HEK293 (cell line): ENCODE measurements around the gene KHSRP.

Source experiments
- CTCF ChIA-PET: fragments of 350-600 bp; formaldehyde crosslinking; extraction: SDS; loops from one replicate; lab custom pipeline; 2021; ENCODE audit warnings: antibody characterized with exemption; lab: Yijun Ruan, JAX
- POLR2A ChIA-PET: fragments of 300-600 bp; formaldehyde crosslinking; extraction: SDS; loops from one replicate; lab custom pipeline; 2020; ENCODE audit warnings: antibody characterized with exemption, inconsistent platforms; lab: Yijun Ruan, JAX
- H3K27ac ChIP-seq: fragments of 200-500 bp; sonication (Bioruptor generic); 2 replicates; pipeline ENCODE4 v1.5.1; 2014; ENCODE audit warnings: low read depth, low read length, control low read depth, inconsistent platforms; ENCODE audit errors: extremely low read depth
- H3K36me3 ChIP-seq, 2 experiments: fragments of 200-500 bp in 1 of 2; sonication (Bioruptor generic) in 1 of 2; 1 replicate in 1 of 2; 2 replicates in 1 of 2; pipeline ENCODE4 v1.5.1; 2014 to 2017; ENCODE audit warnings: inconsistent platforms in 2 of 2, low read length in 2 of 2; ENCODE audit not compliant: control insufficient read depth in 2 of 2, insufficient read depth in 1 of 2
- H3K4me1 ChIP-seq: fragments of 200-500 bp; sonication (Bioruptor generic); 2 replicates; pipeline ENCODE4 v1.5.1; 2014; ENCODE audit warnings: mild to moderate bottlenecking, low read length, inconsistent platforms; ENCODE audit not compliant: control insufficient read depth, insufficient read depth
- H3K4me3 ChIP-seq: 2 replicates; pipeline ENCODE4 v1.5.1; 2011; ENCODE audit warnings: low read depth, mild to moderate bottlenecking, control low read depth, low read length, moderate library complexity
- H3K9me3 ChIP-seq: fragments of 200-500 bp; sonication (Bioruptor generic); 2 replicates; pipeline ENCODE4 v1.5.1; 2014; ENCODE audit warnings: low read depth, low read length, inconsistent platforms; ENCODE audit not compliant: control insufficient read depth, insufficient read depth
- FEZF1 ChIP-seq: fragments of 450-650 bp; formaldehyde crosslinking; IDR thresholded peaks from 2 replicates; pipeline ENCODE4 v1.5.1; 2016; ENCODE audit warnings: missing biosample characterization, missing genetic modification characterization
- RBAK ChIP-seq: fragments of 450-650 bp; formaldehyde crosslinking; IDR thresholded peaks from 2 replicates; pipeline ENCODE4 v1.5.1; 2016; ENCODE audit warnings: missing biosample characterization, missing genetic modification characterization
- ZFP3 ChIP-seq: fragments of 450-650 bp; formaldehyde crosslinking; IDR thresholded peaks from 2 replicates; pipeline ENCODE4 v1.5.1; 2016; ENCODE audit warnings: low read depth, missing biosample characterization, missing genetic modification characterization
- ZNF146 ChIP-seq: fragments of 450-650 bp; formaldehyde crosslinking; IDR thresholded peaks from 2 replicates; pipeline ENCODE4 v1.5.1; 2016; ENCODE audit warnings: missing biosample characterization, missing genetic modification characterization
- ZNF169 ChIP-seq: fragments of 450-650 bp; formaldehyde crosslinking; IDR thresholded peaks from 2 replicates; pipeline ENCODE4 v1.5.1; 2016; ENCODE audit warnings: missing biosample characterization, missing genetic modification characterization
- ZNF184 ChIP-seq: fragments of 450-650 bp; IDR thresholded peaks from 2 replicates; pipeline ENCODE4 v1.5.1; 2018; ENCODE audit warnings: missing biosample characterization, mild to moderate bottlenecking, missing genetic modification characterization
- ZNF223 ChIP-seq: fragments of 450-650 bp; formaldehyde crosslinking; IDR thresholded peaks from 2 replicates; pipeline ENCODE4 v1.5.1; 2016; ENCODE audit warnings: missing biosample characterization, missing genetic modification characterization
- ZNF302 ChIP-seq: fragments of 450-650 bp; formaldehyde crosslinking; IDR thresholded peaks from 2 replicates; pipeline ENCODE4 v1.5.1; 2016; ENCODE audit warnings: missing biosample characterization, missing genetic modification characterization, low read depth
- ZNF426 ChIP-seq: fragments of 450-650 bp; formaldehyde crosslinking; IDR thresholded peaks from 2 replicates; pipeline ENCODE4 v1.5.1; 2017; ENCODE audit warnings: missing biosample characterization, missing genetic modification characterization, mild to moderate bottlenecking, inconsistent platforms, moderate library complexity
- ZNF555 ChIP-seq: fragments of 450-650 bp; formaldehyde crosslinking; conservative IDR thresholded peaks from 2 replicates; pipeline ENCODE4 v1.5.1; 2017; ENCODE audit warnings: missing biosample characterization, mild to moderate bottlenecking, missing genetic modification characterization, inconsistent platforms
- ZNF571 ChIP-seq: fragments of 450-650 bp; formaldehyde crosslinking; IDR thresholded peaks from 2 replicates; pipeline ENCODE4 v1.5.0; 2017; ENCODE audit warnings: missing biosample characterization, missing genetic modification characterization
- ZNF768 ChIP-seq: fragments of 450-650 bp; formaldehyde crosslinking; IDR thresholded peaks from 2 replicates; pipeline ENCODE4 v1.5.1; 2018; ENCODE audit warnings: missing biosample characterization, mild to moderate bottlenecking, missing genetic modification characterization
- TF ChIP-seq, protein P1 (sequence below): fragments of 450-650 bp; formaldehyde crosslinking; IDR thresholded peaks from 2 replicates; pipeline ENCODE4 v1.5.1; 2016; ENCODE audit warnings: missing biosample characterization, missing genetic modification characterization, low read depth
- TF ChIP-seq, protein P2 (sequence below): fragments of 450-650 bp; formaldehyde crosslinking; IDR thresholded peaks from 2 replicates; pipeline ENCODE4 v1.5.1; 2016; ENCODE audit warnings: missing biosample characterization, missing genetic modification characterization
- TF ChIP-seq, protein P3 (sequence below): fragments of 450-650 bp; formaldehyde crosslinking; IDR thresholded peaks from 2 replicates; pipeline ENCODE4 v1.5.1; 2016; ENCODE audit warnings: missing biosample characterization, missing genetic modification characterization
- TF ChIP-seq, protein P4 (sequence below): fragments of 450-650 bp; IDR thresholded peaks from 2 replicates; pipeline ENCODE4 v1.5.1; 2018; ENCODE audit warnings: missing biosample characterization, mild to moderate bottlenecking, missing genetic modification characterization

KHSRP gene

DNA sequence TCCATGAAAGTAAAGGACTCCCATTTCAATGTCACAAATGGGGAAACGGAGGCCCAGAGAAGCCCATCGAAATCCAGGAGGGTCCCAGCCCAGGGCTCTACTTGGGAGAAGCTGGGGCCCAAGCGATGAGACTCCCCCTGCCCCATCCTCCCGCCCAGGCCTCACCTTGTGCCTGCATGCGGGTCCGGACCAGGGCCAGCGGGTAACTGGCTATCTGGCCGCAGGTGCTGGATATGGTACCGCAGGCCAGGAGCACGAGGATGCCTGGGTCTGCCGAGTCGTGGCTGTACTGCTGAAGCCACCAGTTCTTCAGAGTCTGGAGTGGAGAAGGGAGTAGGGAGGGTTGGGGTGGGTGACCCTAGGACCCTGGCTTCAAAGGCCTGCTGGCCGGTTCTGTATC lies 19.4 kb upstream of the KHSRP start:
- H3K4me3 ChIP-seq = no peak overlapping the region
- no peaks in the 10 kb centered on the region for H3K4me1 ChIP-seq
- peaks cover 0 to 9% of the 10 kb centered on the region in 2 experiments; a peak in 2 of 3 replicates for H3K36me3 ChIP-seq
- POLR2A ChIA-PET = interaction anchor here (0.7 kb wide), 1 partner anchor 24 kb away, joined by 6 read pairs; no protein-coding TSS in a partner anchor
- TF ChIP-seq ZNF571 (tag by site-specific recombination) (no peak), ZNF426 (tag by site-specific recombination) (no peak), ZNF146 (tag by site-specific recombination) (no peak), ZNF223 (tag by site-specific recombination) (no peak), ZNF555 (tag by site-specific recombination) (no peak), ZNF184 (tag by site-specific recombination) (no peak)
- TF ChIP-seq, protein P1, sequence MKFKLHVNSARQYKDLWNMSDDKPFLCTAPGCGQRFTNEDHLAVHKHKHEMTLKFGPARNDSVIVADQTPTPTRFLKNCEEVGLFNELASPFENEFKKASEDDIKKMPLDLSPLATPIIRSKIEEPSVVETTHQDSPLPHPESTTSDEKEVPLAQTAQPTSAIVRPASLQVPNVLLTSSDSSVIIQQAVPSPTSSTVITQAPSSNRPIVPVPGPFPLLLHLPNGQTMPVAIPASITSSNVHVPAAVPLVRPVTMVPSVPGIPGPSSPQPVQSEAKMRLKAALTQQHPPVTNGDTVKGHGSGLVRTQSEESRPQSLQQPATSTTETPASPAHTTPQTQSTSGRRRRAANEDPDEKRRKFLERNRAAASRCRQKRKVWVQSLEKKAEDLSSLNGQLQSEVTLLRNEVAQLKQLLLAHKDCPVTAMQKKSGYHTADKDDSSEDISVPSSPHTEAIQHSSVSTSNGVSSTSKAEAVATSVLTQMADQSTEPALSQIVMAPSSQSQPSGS (tag by site-specific recombination) = no peak
- TF ChIP-seq, protein P2, sequence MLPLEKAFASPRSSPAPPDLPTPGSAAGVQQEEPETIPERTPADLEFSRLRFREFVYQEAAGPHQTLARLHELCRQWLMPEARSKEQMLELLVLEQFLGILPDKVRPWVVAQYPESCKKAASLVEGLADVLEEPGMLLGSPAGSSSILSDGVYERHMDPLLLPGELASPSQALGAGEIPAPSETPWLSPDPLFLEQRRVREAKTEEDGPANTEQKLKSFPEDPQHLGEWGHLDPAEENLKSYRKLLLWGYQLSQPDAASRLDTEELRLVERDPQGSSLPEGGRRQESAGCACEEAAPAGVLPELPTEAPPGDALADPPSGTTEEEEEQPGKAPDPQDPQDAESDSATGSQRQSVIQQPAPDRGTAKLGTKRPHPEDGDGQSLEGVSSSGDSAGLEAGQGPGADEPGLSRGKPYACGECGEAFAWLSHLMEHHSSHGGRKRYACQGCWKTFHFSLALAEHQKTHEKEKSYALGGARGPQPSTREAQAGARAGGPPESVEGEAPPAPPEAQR = no peak
- CTCF ChIA-PET = no interaction called here
- H3K27ac ChIP-seq = no peak overlapping the region
- no peaks in the 10 kb centered on the region for H3K9me3 ChIP-seq

DNA sequence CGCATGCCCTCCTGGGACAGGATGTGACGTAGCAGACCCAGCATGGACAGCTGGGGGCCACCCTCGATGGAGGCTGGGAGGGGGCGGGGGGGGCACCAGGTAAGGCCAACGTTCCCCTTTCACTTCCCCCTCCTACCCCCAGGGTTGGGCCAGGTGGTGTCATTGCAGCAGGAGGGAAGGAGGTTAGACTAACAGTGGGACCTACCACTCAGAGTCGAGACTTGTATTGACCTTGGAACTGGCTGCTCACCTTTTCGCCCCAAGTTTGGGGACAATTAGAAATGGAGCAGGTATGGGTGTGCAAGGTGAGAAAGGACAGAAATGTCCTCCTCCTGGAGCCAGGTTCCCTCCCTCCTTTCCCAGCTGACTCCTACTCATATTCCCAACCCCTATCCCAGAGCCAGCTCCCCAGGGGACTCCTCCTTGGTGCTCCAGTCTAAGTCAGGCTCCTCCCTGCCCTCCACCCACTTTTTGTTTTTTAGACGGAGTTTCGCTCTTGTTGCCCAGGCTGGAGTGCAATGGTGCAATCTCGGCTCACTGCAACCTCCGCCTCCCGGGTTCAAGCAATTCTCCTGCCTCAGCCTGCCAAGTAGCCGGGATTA lies 17.6 kb upstream of the KHSRP start:
- ChIA-PET POLR2A (no interaction called here), CTCF (interaction anchor here (0.6 kb wide), 1 partner anchor 453 kb away, joined by 5 read pairs; no protein-coding TSS in a partner anchor)
- Histone ChIP-seq H3K9me3 (no peaks in the 10 kb centered on the region), H3K4me3 (no peak overlapping the region), H3K27ac (no peak overlapping the region), H3K4me1 (no peaks in the 10 kb centered on the region), H3K36me3 (peaks cover 0 to 9% of the 10 kb centered on the region in 2 experiments; a peak in 2 of 3 replicates)
- TF ChIP-seq FEZF1 = no peak

DNA sequence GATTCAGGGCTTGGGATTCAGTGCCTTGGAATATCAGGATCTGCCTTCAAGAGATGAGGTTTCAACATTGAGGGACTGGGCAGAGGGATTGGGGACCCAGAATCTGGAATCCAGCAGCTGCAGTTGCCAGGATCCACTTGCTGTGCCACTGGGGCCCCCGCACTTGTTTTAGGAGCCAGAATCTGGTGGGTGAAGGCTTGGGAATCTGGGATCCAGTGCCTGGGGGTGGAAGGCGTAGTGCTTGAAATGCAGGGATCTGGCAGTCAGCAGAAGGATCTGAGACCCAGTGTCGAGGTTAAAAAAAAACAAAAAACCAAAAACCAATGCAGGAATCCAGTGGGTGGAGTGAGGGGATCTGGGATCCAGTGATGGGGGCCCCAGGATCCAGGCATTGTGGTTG lies 16.3 kb upstream of the KHSRP start:
- H3K27ac ChIP-seq = no peak overlapping the region
- no peaks in the 10 kb centered on the region for H3K9me3 ChIP-seq
- H3K4me3 ChIP-seq = no peak overlapping the region
- CTCF ChIA-PET = no interaction called here
- POLR2A ChIA-PET = no interaction called here
- H3K4me1 ChIP-seq = no peaks in the 10 kb centered on the region
- H3K36me3 ChIP-seq = no peaks in the 10 kb centered on the region; a peak in 1 of 3 replicates
- TF ChIP-seq, protein P3, sequence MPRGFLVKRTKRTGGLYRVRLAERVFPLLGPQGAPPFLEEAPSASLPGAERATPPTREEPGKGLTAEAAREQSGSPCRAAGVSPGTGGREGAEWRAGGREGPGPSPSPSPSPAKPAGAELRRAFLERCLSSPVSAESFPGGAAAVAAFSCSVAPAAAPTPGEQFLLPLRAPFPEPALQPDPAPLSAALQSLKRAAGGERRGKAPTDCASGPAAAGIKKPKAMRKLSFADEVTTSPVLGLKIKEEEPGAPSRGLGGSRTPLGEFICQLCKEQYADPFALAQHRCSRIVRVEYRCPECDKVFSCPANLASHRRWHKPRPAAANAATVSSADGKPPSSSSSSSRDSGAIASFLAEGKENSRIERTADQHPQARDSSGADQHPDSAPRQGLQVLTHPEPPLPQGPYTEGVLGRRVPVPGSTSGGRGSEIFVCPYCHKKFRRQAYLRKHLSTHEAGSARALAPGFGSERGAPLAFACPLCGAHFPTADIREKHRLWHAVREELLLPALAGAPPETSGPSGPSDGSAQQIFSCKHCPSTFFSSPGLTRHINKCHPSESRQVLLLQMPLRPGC (tag by site-specific recombination) = no peak
- no peak for TF ChIP-seq RBAK
- no peak for TF ChIP-seq ZFP3 (tag by site-specific recombination)
- TF ChIP-seq ZNF768 = no peak
- TF ChIP-seq ZNF302 (tag by site-specific recombination) = no peak
- no peak for TF ChIP-seq ZNF169 (tag by site-specific recombination)
- TF ChIP-seq, protein P4, sequence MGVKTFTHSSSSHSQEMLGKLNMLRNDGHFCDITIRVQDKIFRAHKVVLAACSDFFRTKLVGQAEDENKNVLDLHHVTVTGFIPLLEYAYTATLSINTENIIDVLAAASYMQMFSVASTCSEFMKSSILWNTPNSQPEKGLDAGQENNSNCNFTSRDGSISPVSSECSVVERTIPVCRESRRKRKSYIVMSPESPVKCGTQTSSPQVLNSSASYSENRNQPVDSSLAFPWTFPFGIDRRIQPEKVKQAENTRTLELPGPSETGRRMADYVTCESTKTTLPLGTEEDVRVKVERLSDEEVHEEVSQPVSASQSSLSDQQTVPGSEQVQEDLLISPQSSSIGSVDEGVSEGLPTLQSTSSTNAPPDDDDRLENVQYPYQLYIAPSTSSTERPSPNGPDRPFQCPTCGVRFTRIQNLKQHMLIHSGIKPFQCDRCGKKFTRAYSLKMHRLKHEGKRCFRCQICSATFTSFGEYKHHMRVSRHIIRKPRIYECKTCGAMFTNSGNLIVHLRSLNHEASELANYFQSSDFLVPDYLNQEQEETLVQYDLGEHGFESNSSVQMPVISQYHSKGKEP (tag by site-specific recombination) = no peak
- TF ChIP-seq, all 188 proteins: peak for 0
